Amniotic stem cell (primary cell): ENCODE results near the gene TASP1.

Experiments
- DNase-seq: peaks from one replicate; lab custom pipeline; 2025; lab: John Stamatoyannopoulos, UW

The TASP1 gene

DNA sequence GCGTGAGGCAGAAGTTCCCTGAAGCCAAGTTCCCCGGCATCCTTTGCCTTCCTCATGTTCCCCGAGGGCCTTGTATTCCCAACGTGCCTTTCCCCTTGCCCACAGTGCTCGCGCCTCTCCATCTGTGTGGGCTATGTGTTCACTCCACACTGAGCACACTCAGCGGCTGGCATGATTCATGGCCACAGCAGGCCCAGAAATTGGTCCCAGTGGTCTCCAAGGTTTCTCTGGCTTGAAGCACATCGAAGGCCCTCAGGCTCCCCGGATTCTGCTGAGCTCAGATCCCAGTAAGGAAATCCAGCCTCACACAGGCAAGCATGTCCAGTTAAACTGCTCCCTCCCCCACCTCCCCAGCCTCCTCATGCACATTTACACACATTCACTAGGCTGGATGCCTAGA lies 294.1 kb downstream of the TASP1 start:
- DNase-seq, result no peak

DNA sequence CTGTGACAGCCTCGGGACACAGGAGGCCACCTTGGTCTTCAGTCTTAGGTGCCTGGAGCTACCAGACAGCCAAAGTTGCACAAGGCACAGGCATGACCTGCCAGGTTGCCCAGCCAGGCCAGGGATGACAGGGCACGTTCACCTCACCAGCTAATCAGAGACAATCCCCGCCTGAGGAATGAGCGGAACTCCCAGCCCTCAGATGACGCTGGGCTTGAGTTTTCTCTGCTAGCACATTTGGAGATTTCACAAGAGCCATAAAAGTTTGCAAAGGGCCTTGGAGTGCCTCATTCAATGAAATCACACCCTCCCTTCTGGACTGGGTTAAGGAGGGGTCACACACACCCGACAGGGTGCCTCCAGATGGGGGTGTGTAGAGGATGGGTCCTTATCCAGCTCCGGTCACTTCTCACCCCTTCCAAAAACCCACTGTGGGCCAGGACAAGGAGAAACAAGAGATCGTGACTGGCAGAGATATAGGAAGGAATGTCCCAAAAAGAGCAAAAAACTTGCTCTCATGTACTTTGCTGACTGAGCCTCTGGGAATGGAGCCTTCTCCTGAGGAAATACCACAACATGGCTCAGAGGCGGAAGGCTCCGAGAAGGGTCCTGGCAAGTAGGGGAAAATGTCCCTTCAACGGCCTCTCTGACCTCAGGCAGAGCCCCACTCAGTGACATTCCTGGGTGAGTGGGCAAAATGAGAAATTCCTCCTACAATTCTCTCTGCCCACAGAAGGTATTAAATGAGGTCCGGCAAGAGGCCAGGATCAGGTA lies 296.1 kb downstream of the TASP1 start:
- no peak for DNase-seq

- no peak for DNase-seq
These were observed 296.9 kb downstream of the TASP1 start for GRCh38 chr20:13341737-13342393.

- DNase-seq, result no peak
These were observed 298.6 kb downstream of the TASP1 start for GRCh38 chr20:13340088-13340487.
